Fibroblast of the aortic adventitia (primary cell): ENCODE data around the gene PARN. TPM values are rescaled to one million over a fixed set of nuclear protein-coding genes. Genes with fewer than 3 reads are reported as not detected.

Experiments
- DNase-seq: peaks from one replicate; pipeline ENCODE4 v3.0.0-alpha.2; 2010; ENCODE audit warnings: low read depth
- H3K4me3 ChIP-seq: 2 replicates; pipeline ENCODE4 v1.5.1; 2011; ENCODE audit warnings: low read depth, mild to moderate bottlenecking, control low read depth, low read length, moderate library complexity
- CTCF ChIP-seq: IDR thresholded peaks from 2 replicates; pipeline ENCODE4 v1.5.1; 2011; ENCODE audit warnings: mild to moderate bottlenecking, low read length, control low read depth, inconsistent platforms; ENCODE audit not compliant: insufficient read depth
- total RNA-seq: library from RNA; depleted of rRNA; stranded (reverse); fragments of >200 nt; gene quantifications from 2 replicates; pipeline ENCODE4 v1.2.3, GENCODE V29; 2012; ENCODE audit warnings: low replicate concordance

The PARN gene
- total RNA-seq, 1 donor = 37.2 TPM

GRCh38 chr16:14501331-14502255, 128.5 kb downstream of the PARN start:
- no peak for TF ChIP-seq CTCF
- no peak overlapping the region for H3K4me3 ChIP-seq
- DNase-seq = peak; percentile 100

- TF ChIP-seq CTCF = no peak
- H3K4me3 ChIP-seq = no peak overlapping the region
- peak; percentile 62 for DNase-seq
Observed at GRCh38 chr16:14500791-14501190, 129.3 kb downstream of the PARN start.

GRCh38 chr16:14499110-14499509, 130.9 kb downstream of the PARN start:
- no peak overlapping the region for H3K4me3 ChIP-seq
- no peak for DNase-seq
- no peak for TF ChIP-seq CTCF

- DNase-seq = no peak
- TF ChIP-seq CTCF = no peak
- H3K4me3 ChIP-seq = no peak overlapping the region
Observed at GRCh38 chr16:14497245-14498082, 132.6 kb downstream of the PARN start.

GRCh38 chr16:14496786-14497185, 133.3 kb downstream of the PARN start:
- no peak for DNase-seq
- no peak overlapping the region for H3K4me3 ChIP-seq
- no peak for TF ChIP-seq CTCF

- no peak overlapping the region for H3K4me3 ChIP-seq
- no peak for TF ChIP-seq CTCF
- no peak for DNase-seq
Observed at GRCh38 chr16:14496047-14496770, 133.9 kb downstream of the PARN start.
